GM19240 (cell line): ENCODE results near the gene STXBP4.

Source experiments
- DNase-seq: peaks from one replicate; pipeline ENCODE4 v3.0.0; 2011; ENCODE audit warnings: low spot score; ENCODE audit not compliant: insufficient read length

Gene STXBP4

GRCh38 chr17:55219459-55219858 lies 250.9 kb downstream of the STXBP4 start:
- DNase-seq: no peak

GRCh38 chr17:55219934-55220333 lies 251.4 kb downstream of the STXBP4 start:
- no peak for DNase-seq
